ENCODE measurements around the gene BPIFA3. TPM values are rescaled to one million over a fixed set of nuclear protein-coding genes. Genes with fewer than 3 reads are reported as not detected.

Gene BPIFA3
- polyA plus RNA-seq, 3 donors: not detected

GRCh38 chr20:33263784-33264183 is 46.6 kb downstream of the BPIFA3 start:
- intact Hi-C loops (cut with micrococcal nuclease): no loop called here

GRCh38 chr20:33267701-33268100 is 50.5 kb downstream of the BPIFA3 start:
- Histone ChIP-seq H2AFZ (ENCODE audit: insufficient read depth, low read depth, low read length, poor library complexity, severe bottlenecking) (no peak overlapping the region), H3K4me3 (replicated peaks in 1 of 3; ENCODE audit: low read depth in 2 of 3, low read length in 3 of 3) (peak overlapping the region in 1 of 3 experiments; percentile 10), H3K27ac (ENCODE audit: low read depth in 1 of 2, low read length in 2 of 2) (no peak overlapping the region), H3K36me3 (replicated peaks in 1 of 2; ENCODE audit: control insufficient read depth in 1 of 2, insufficient read depth in 2 of 2, low read length in 2 of 2) (no peaks in the 10 kb centered on the region), H4K20me1 (ENCODE audit: insufficient read depth, low read length) (no peaks in the 10 kb centered on the region), H3K4me2 (replicated peaks; ENCODE audit: extremely low read depth, low read length, poor library complexity, severe bottlenecking) (peak overlapping the region; percentile 2), H3K27me3 (ENCODE audit: control insufficient read depth in 2 of 2, insufficient read depth in 2 of 2, low read length in 2 of 2) (no peaks in the 10 kb centered on the region), H3K79me2 (ENCODE audit: insufficient read depth, low read length) (no peaks in the 10 kb centered on the region), H3K9me3 (replicated peaks in 1 of 2; ENCODE audit: control insufficient read depth in 1 of 2, insufficient read depth in 1 of 2, low read length in 2 of 2) (no peaks in the 10 kb centered on the region), H3K9ac (ENCODE audit: insufficient read depth, low read length, poor library complexity, severe bottlenecking) (no peak overlapping the region), H3K4me1 (ENCODE audit: control insufficient read depth in 1 of 2, insufficient read depth in 2 of 2, low read length in 2 of 2) (peaks cover 37 to 38% of the 10 kb centered on the region in 2 donors)
- Mint-ChIP-seq H3K4me1 (peaks cover 42% of the 10 kb centered on the region), H3K9me3 (peaks cover 0 to 8% (median 0%) of the 10 kb centered on the region in 7 donors), H3K27ac (peak overlapping the region in 5 of 7 donors; percentile 17 to 74 (median 62)), H3K4me3 (peak overlapping the region in 1 of 2 donors; percentile 46), H3K36me3 (no peaks in the 10 kb centered on the region), H3K27me3 (ENCODE audit: low read depth in 3 of 3) (peaks cover 0 to 8% (median 0%) of the 10 kb centered on the region in 3 donors)
- WGBS (ENCODE audit: insufficient coverage): 0% methylated on average over 1 of the region's 3 CpGs
- peak; percentile 30 to 70 (median 33) for DNase-seq
- intact Hi-C loops (cut with micrococcal nuclease): no loop called here
- TF ChIP-seq CTCF (IDR thresholded peaks at IDR 0.05): no peak

More at GRCh38 chr20:33263784-33264183, 46.6 kb downstream of the BPIFA3 start:
- Histone ChIP-seq H3K4me2 (replicated peaks; ENCODE audit: extremely low read depth, low read length, poor library complexity, severe bottlenecking) (no peak overlapping the region), H3K79me2 (ENCODE audit: insufficient read depth, low read length) (no peaks in the 10 kb centered on the region), H3K9me3 (replicated peaks in 1 of 2; ENCODE audit: control insufficient read depth in 1 of 2, insufficient read depth in 1 of 2, low read length in 2 of 2) (peaks cover 8 to 12% of the 10 kb centered on the region in 2 donors), H3K9ac (ENCODE audit: insufficient read depth, low read length, poor library complexity, severe bottlenecking) (no peak overlapping the region), H3K27ac (ENCODE audit: low read depth in 1 of 2, low read length in 2 of 2) (no peak overlapping the region), H3K4me1 (ENCODE audit: control insufficient read depth in 1 of 2, insufficient read depth in 2 of 2, low read length in 2 of 2) (peaks cover 61 to 68% of the 10 kb centered on the region in 2 donors), H2AFZ (ENCODE audit: insufficient read depth, low read depth, low read length, poor library complexity, severe bottlenecking) (no peak overlapping the region), H3K36me3 (replicated peaks in 1 of 2; ENCODE audit: control insufficient read depth in 1 of 2, insufficient read depth in 2 of 2, low read length in 2 of 2) (no peaks in the 10 kb centered on the region), H3K27me3 (ENCODE audit: control insufficient read depth in 2 of 2, insufficient read depth in 2 of 2, low read length in 2 of 2) (no peaks in the 10 kb centered on the region), H3K4me3 (replicated peaks in 1 of 3; ENCODE audit: low read depth in 2 of 3, low read length in 3 of 3) (no peak overlapping the region), H4K20me1 (ENCODE audit: insufficient read depth, low read length) (no peaks in the 10 kb centered on the region)
- no peaks in the 10 kb centered on the region for H3K36me3 Mint-ChIP-seq
- H3K27ac Mint-ChIP-seq: peak overlapping the region in 1 of 7 donors; percentile 12
- DNase-seq: no peak
- peaks cover 0 to 5% (median 0%) of the 10 kb centered on the region in 3 donors for H3K27me3 Mint-ChIP-seq (ENCODE audit: low read depth in 3 of 3)
- peaks cover 67% of the 10 kb centered on the region for H3K4me1 Mint-ChIP-seq
- 100% methylated on average over 5 of the region's 5 CpGs for WGBS (ENCODE audit: insufficient coverage)
- TF ChIP-seq CTCF (IDR thresholded peaks at IDR 0.05): no peak
- no peak overlapping the region for H3K4me3 Mint-ChIP-seq
- H3K9me3 Mint-ChIP-seq: peaks cover 4 to 23% (median 12%) of the 10 kb centered on the region in 7 donors
